Measurements from ENCODE around the gene CSNK1D. TPM values are rescaled to one million over a fixed set of nuclear protein-coding genes. Genes with fewer than 3 reads are reported as not detected.

The CSNK1D gene
- total RNA-seq, 1 donor from 2014 or later, result 86.8 TPM

DNA sequence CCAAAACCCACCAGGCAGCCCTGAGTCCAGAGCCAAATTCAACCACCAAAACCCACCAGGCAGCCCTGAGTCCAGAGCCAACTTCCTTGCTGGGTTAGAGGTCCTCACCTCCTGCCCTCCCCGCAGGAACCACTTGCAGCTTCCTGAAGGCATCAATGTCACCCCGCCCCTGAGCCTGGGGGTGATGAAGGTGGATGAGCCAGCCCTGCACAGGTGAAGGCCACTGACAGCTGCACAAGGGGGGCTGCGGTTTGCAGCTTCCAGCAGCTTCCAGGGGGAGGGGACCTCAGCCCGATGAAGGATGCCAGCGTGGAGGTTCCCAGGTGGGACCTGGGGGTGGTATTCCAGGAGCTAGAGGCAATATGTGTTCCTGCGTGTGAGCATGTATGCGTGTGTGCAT is 7.6 kb upstream of the CSNK1D start:
- no peak overlapping the region for H3K27ac ChIP-seq
- no peak overlapping the region for H3K4me3 ChIP-seq
- DNase-seq (ENCODE audit: low spot score in 2 of 2), result no peak
- TF ChIP-seq, protein P1, sequence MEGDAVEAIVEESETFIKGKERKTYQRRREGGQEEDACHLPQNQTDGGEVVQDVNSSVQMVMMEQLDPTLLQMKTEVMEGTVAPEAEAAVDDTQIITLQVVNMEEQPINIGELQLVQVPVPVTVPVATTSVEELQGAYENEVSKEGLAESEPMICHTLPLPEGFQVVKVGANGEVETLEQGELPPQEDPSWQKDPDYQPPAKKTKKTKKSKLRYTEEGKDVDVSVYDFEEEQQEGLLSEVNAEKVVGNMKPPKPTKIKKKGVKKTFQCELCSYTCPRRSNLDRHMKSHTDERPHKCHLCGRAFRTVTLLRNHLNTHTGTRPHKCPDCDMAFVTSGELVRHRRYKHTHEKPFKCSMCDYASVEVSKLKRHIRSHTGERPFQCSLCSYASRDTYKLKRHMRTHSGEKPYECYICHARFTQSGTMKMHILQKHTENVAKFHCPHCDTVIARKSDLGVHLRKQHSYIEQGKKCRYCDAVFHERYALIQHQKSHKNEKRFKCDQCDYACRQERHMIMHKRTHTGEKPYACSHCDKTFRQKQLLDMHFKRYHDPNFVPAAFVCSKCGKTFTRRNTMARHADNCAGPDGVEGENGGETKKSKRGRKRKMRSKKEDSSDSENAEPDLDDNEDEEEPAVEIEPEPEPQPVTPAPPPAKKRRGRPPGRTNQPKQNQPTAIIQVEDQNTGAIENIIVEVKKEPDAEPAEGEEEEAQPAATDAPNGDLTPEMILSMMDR (IDR thresholded peaks at IDR 0.05), result no peak
- no peaks in the 10 kb centered on the region for H3K9me3 ChIP-seq
- no peaks in the 10 kb centered on the region for H3K4me1 ChIP-seq
- no peaks in the 10 kb centered on the region for H3K27me3 ChIP-seq
- intact Hi-C loops (cut with DNase I), result no loop called here
- H3K36me3 ChIP-seq, result no peaks in the 10 kb centered on the region

DNA sequence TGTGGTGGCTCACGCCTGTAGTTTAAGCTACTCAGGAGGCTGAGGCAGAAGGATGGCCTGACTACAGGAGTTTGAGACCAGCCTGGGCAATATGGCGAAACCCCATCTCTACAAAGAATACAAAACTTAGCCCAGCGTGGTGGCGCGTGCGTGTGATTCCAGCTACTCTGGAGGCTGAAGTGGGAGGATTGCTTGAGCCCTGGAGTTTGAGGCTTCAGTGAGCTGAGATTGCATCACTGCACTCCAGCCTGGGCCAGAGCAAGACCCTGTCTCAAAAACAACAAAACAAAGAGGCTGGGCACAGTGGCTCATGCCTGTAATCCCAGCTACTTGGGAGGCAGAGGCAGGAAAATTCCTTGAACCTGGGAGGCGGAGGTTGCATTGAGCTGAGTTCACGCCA is 7.0 kb upstream of the CSNK1D start:
- no peak for DNase-seq (ENCODE audit: low spot score in 2 of 2)
- H3K9me3 ChIP-seq, result no peaks in the 10 kb centered on the region
- no peaks in the 10 kb centered on the region for H3K4me1 ChIP-seq
- no peaks in the 10 kb centered on the region for H3K27me3 ChIP-seq
- intact Hi-C loops (cut with DNase I), result no loop called here
- H3K36me3 ChIP-seq, result no peaks in the 10 kb centered on the region
- TF ChIP-seq, protein P1 (IDR thresholded peaks at IDR 0.05), result no peak
- H3K27ac ChIP-seq, result no peak overlapping the region
- H3K4me3 ChIP-seq, result no peak overlapping the region

DNA sequence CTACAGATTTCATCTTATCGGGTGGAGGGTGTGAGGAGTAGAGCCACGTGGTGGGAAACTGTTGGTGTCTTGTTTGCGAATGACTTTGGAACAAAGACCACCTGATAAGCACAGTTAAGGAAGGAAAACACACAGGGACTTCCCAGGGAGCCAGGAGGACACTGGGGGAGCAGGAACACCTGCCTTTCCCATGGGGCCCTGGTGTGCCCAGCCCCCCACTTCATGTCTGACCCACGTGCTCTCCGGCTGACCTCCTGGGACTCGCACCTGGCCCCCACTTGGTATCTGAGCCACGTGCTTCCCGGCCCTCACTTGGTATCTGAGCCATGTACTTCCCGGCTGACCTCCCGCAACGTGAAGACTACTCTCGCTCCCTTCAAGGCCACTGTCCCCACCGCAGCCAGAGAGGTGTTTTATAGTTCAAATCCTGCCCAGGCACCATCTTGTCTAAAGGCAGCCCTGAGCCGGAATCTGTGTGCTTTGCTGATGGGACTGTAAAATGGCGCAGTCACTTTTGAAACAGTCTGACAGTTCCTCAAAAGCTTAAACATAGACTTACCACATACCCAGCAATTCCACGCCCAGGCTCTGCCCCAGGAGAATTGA is 5.4 kb upstream of the CSNK1D start:
- H3K4me1 ChIP-seq, result peaks cover 3 to 5% of the 10 kb centered on the region in 2 donors
- no peak for DNase-seq (ENCODE audit: low spot score in 2 of 2)
- no peaks in the 10 kb centered on the region for H3K9me3 ChIP-seq
- TF ChIP-seq, protein P1 (IDR thresholded peaks at IDR 0.05), result no peak
- H3K27ac ChIP-seq, result no peak overlapping the region
- no peaks in the 10 kb centered on the region for H3K36me3 ChIP-seq
- intact Hi-C loops (cut with DNase I), result no loop called here
- H3K27me3 ChIP-seq, result no peaks in the 10 kb centered on the region
- H3K4me3 ChIP-seq, result no peak overlapping the region

DNA sequence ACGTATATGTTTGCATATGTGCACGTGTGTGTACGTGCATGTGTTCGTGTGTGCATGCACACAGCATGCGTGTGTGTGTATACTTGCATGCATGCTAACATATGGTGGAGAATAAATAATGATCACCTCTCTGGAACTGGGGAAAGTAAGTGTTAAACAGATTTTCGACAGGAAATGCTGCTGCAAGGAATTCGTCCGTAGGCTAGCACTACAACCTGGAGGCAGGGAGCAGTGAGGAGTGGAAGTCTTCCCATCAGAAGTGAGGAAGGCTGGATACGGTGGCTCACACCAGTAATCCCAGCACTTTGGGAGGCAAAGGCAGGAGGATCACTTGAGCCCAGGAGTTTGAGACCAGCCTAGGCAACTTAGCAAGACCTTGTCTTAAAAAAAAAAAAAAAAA is 4.8 kb upstream of the CSNK1D start:
- no peak overlapping the region for H3K4me3 ChIP-seq
- no peaks in the 10 kb centered on the region for H3K27me3 ChIP-seq
- no peaks in the 10 kb centered on the region for H3K9me3 ChIP-seq
- no peak overlapping the region for H3K27ac ChIP-seq
- no peaks in the 10 kb centered on the region for H3K36me3 ChIP-seq
- intact Hi-C loops (cut with DNase I), result no loop called here
- TF ChIP-seq, protein P1 (IDR thresholded peaks at IDR 0.05), result no peak
- peaks cover 4 to 8% of the 10 kb centered on the region in 2 donors for H3K4me1 ChIP-seq
- no peak for DNase-seq (ENCODE audit: low spot score in 2 of 2)

DNA sequence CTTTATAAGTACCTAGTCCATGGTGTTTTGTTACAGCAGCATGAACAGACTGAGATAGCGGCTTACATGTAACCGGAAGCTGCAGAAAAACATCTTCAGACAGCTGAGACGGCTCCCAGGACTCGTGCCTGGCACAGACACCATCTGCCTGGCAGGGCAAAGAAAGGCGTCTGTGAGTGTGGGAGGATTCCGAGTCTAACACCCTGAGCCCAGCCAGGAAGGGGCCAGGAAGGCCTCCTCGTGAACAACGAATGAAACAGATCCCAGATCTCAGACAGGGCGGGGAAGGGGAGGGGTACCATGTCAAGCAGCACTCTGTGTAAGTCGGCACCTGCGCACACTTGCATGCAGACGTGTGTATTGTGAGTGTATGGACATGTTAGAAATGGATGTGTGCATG is 4.4 kb upstream of the CSNK1D start:
- Histone ChIP-seq H3K4me1 (peaks cover 4 to 8% of the 10 kb centered on the region in 2 donors), H3K27me3 (no peaks in the 10 kb centered on the region), H3K4me3 (no peak overlapping the region), H3K36me3 (no peaks in the 10 kb centered on the region), H3K9me3 (no peaks in the 10 kb centered on the region), H3K27ac (no peak overlapping the region)
- intact Hi-C loops (cut with DNase I), result no loop called here
- TF ChIP-seq, protein P1 (IDR thresholded peaks at IDR 0.05), result no peak
- no peak for DNase-seq (ENCODE audit: low spot score in 2 of 2)

DNA sequence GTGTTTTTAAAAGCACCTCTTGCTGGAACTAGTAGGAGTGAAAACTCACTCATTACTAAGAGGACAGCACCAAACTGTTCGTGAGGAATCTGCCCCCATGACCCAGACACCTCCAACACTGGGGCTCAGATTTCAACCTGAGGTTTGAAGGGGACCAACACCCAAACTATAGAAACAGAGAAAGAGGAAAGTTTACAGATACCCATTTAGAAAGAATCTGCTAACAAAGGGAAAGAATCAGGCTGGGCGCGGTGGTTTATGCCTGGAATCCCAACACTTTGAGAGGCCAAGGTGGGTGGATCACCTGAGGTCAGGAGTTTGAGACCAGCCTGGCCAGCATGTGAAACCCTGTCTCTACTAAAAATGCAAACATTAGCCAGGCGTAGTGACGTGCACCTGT is 3.4 kb upstream of the CSNK1D start:
- no peak for DNase-seq (ENCODE audit: low spot score in 2 of 2)
- Histone ChIP-seq H3K4me1 (peaks cover 5 to 10% of the 10 kb centered on the region in 2 donors), H3K4me3 (no peak overlapping the region), H3K27me3 (no peaks in the 10 kb centered on the region), H3K36me3 (peaks cover under 1 to 2% of the 10 kb centered on the region in 2 donors), H3K27ac (no peak overlapping the region), H3K9me3 (no peaks in the 10 kb centered on the region)
- TF ChIP-seq, protein P1 (IDR thresholded peaks at IDR 0.05), result no peak
- intact Hi-C loops (cut with DNase I), result no loop called here
